ENCODE results near the gene NOP58.

- TF ChIP-seq CTCF (conservative IDR thresholded peaks at IDR 0.05 in 1 of 2, IDR thresholded peaks at IDR 0.05 in 1 of 2; ENCODE audit: low read depth in 1 of 2, low read length in 2 of 2) (no peak), EZH2 (IDR thresholded peaks at IDR 0.05; ENCODE audit: low read length, missing control alignments) (no peak)
These were observed at the start of gene NOP58 for GRCh38 chr2:202265467-202266277.

All from fibroblast of lung (primary cell).